ENCODE results near the gene RAB7B. TPM values are rescaled to one million over a fixed set of nuclear protein-coding genes. Genes with fewer than 3 reads are reported as not detected.

The RAB7B gene
- total RNA-seq, 2 experiments from 2014 or later: not detected

- Mint-ChIP-seq H3K4me1 (ENCODE audit: low read depth) (no peaks in the 10 kb centered on the region), H3K27ac (no peak overlapping the region), H3K4me3 (no peak overlapping the region), H3K27me3 (peaks cover 1% of the 10 kb centered on the region), H3K9me3 (no peaks in the 10 kb centered on the region), H3K36me3 (no peaks in the 10 kb centered on the region)
- no peak for DNase-seq
- intact Hi-C loops (cut with micrococcal nuclease): no loop called here
- ChIA-PET POLR2A (no interaction called here), CTCF (interaction anchor here (0.7 to 2.8 kb wide), 3 partner anchors 9 to 203 kb away, joined by 3 to 9 read pairs (median 3); no protein-coding TSS in a partner anchor)
Measured at GRCh38 chr1:205927247-205927646, 75.9 kb downstream of the RAB7B start.

Other genes with a start within 250 kb of the RAB7B start
- 10 to 100 TPM; 31.5 to 31.6 TPM for gene RAB29, start 227.9 kb downstream of the RAB7B start, total RNA-seq
- gene SLC41A1, start 190.2 kb downstream of the RAB7B start, total RNA-seq: 10 to 100 TPM; 34.9 to 35.0 TPM
- under 1 TPM; 0.29 to 0.55 TPM for gene PM20D1, start 153.3 kb downstream of the RAB7B start, total RNA-seq
- not detected for gene SLC26A9, start 59.9 kb downstream of the RAB7B start, total RNA-seq
- not detected for gene CTSE, start 20.5 kb upstream of the RAB7B start, total RNA-seq
- gene RHEX, start 49.8 kb upstream of the RAB7B start, total RNA-seq: not detected
- not detected for gene AVPR1B, start 114.0 kb upstream of the RAB7B start, total RNA-seq
- gene FAM72A, start 199.4 kb upstream of the RAB7B start, total RNA-seq: 10 to 100 TPM; 28.5 to 31.5 TPM
- 10 to 100 TPM; 55.4 to 56.2 TPM for gene SRGAP2, start 200.1 kb upstream of the RAB7B start, total RNA-seq